Upper lobe of right lung (tissue), 1 donor: ENCODE results near the gene MLLT1. TPM values are rescaled to one million over a fixed set of nuclear protein-coding genes. Genes with fewer than 3 reads are reported as not detected.

Experiments
- ATAC-seq: fragments of 200-7000 bp; cut with Tn5 transposase; one replicate; pipeline ENCODE4 v1.9.1; 2020; ENCODE audit warnings: mild to moderate bottlenecking, moderate library complexity
- DNase-seq: peaks from one replicate; pipeline ENCODE4 v3.0.0-alpha.2; 2020
- H3K27ac ChIP-seq: fragments of 200-600 bp; one replicate; pipeline ENCODE4 v1.8.0; 2022
- H3K27me3 ChIP-seq: fragments of 200-600 bp; one replicate; pipeline ENCODE4 v1.8.0; 2022; ENCODE audit warnings: mild to moderate bottlenecking
- H3K36me3 ChIP-seq: fragments of 200-600 bp; one replicate; pipeline ENCODE4 v1.8.0; 2022
- H3K4me1 ChIP-seq: fragments of 200-600 bp; one replicate; pipeline ENCODE4 v1.8.0; 2022
- H3K4me3 ChIP-seq: fragments of 200-600 bp; one replicate; pipeline ENCODE4 v1.8.0; 2022; ENCODE audit warnings: mild to moderate bottlenecking
- H3K9me3 ChIP-seq: fragments of 200-600 bp; one replicate; pipeline ENCODE4 v1.8.0; 2022
- CTCF ChIP-seq: fragments of 200-600 bp; IDR thresholded peaks from one replicate; pipeline ENCODE4 v1.8.0; 2022; ENCODE audit warnings: antibody characterized with exemption
- intact Hi-C: fragments of 100-400 bp; cut with DNase I; formaldehyde crosslinking; loops from one replicate; pipeline ENCODE4 v1.11.0; 2022
- total RNA-seq: library from RNA; stranded (reverse); fragmentation: NEBNext Ultra II Directional; extraction: Animal tissue kit (Norgen Biotek cat#: 25700); gene quantifications from one replicate; pipeline ENCODE4 v1.2.1, GENCODE V29; 2021
- donor health status: DM: no; HTN: yes; CAD: no; lungs with severe emphysema.

The MLLT1 gene
- total RNA-seq, 1 donor from 2014 or later, result 73.4 TPM

- Histone ChIP-seq H3K27me3 (no peaks in the 10 kb centered on the region), H3K9me3 (no peaks in the 10 kb centered on the region), H3K36me3 (peaks cover 31% of the 10 kb centered on the region), H3K27ac (peak overlapping the region; percentile 87), H3K4me1 (peaks cover 83% of the 10 kb centered on the region), H3K4me3 (peak overlapping the region; percentile 31)
- intact Hi-C loops, result loop anchor here (10.0 kb wide), 1 partner anchor 46 kb away; no protein-coding TSS in a partner anchor
- DNase-seq (no peak), ATAC-seq (no peak)
- peak; percentile 5 for TF ChIP-seq CTCF
Observed at GRCh38 chr19:6271251-6271650, 8.5 kb downstream of the MLLT1 start.

- peaks cover 79% of the 10 kb centered on the region for H3K4me1 ChIP-seq
- no peaks in the 10 kb centered on the region for H3K9me3 ChIP-seq
- peak overlapping the region; percentile 87 for H3K27ac ChIP-seq
- ATAC-seq (no peak), DNase-seq (no peak)
- H3K4me3 ChIP-seq, result peak overlapping the region; percentile 31
- peaks cover 31% of the 10 kb centered on the region for H3K36me3 ChIP-seq
- TF ChIP-seq CTCF, result no peak
- intact Hi-C loops, result loop anchor here (10.0 kb wide), 1 partner anchor 46 kb away; no protein-coding TSS in a partner anchor
- H3K27me3 ChIP-seq, result no peaks in the 10 kb centered on the region
Observed at GRCh38 chr19:6270822-6271221, 9.0 kb downstream of the MLLT1 start.

- H3K9me3 ChIP-seq, result no peaks in the 10 kb centered on the region
- intact Hi-C loops, result loop anchor here (10.0 kb wide), 1 partner anchor 45 kb away; no protein-coding TSS in a partner anchor
- no peaks in the 10 kb centered on the region for H3K27me3 ChIP-seq
- H3K4me1 ChIP-seq, result peaks cover 79% of the 10 kb centered on the region
- H3K36me3 ChIP-seq, result peaks cover 31% of the 10 kb centered on the region
- no peak for ATAC-seq
- no peak overlapping the region for H3K27ac ChIP-seq
- DNase-seq, result no peak
- H3K4me3 ChIP-seq, result no peak overlapping the region
- TF ChIP-seq CTCF, result no peak
Observed at GRCh38 chr19:6270076-6270745, 9.6 kb downstream of the MLLT1 start.

- Histone ChIP-seq H3K4me1 (peaks cover 73% of the 10 kb centered on the region), H3K4me3 (no peak overlapping the region), H3K36me3 (peaks cover 31% of the 10 kb centered on the region), H3K9me3 (no peaks in the 10 kb centered on the region), H3K27ac (peak overlapping the region; percentile 58), H3K27me3 (no peaks in the 10 kb centered on the region)
- no peak for TF ChIP-seq CTCF
- no peak for ATAC-seq
- intact Hi-C loops, result no loop called here
- DNase-seq, result no peak
Observed at GRCh38 chr19:6269101-6269886, 10.5 kb downstream of the MLLT1 start.

DNA sequence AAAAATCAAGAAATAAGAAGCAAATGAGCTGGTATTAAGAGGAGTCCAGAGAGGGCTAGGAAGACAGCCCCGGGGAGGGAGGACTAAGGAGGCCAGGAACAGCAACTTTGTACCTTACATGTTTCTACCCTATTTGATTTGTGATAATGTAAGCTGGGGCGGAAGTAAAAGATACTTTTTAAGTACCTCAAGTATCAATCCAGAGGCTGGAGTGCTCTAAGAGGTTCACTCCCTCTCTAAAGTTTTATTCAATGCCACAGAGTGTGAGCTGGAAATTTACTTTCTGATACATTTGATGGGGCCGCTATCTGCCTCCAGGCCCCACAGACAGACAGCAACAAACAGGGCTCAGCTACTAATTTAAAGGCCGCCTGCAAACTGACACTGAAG lies 11.4 kb downstream of the MLLT1 start:
- TF ChIP-seq CTCF, result no peak
- peaks cover 37% of the 10 kb centered on the region for H3K36me3 ChIP-seq
- H3K9me3 ChIP-seq, result no peaks in the 10 kb centered on the region
- ATAC-seq (peak; percentile 37), DNase-seq (no peak)
- H3K27ac ChIP-seq, result peak overlapping the region; percentile 58
- peaks cover 73% of the 10 kb centered on the region for H3K4me1 ChIP-seq
- intact Hi-C loops, result no loop called here
- no peaks in the 10 kb centered on the region for H3K27me3 ChIP-seq
- no peak overlapping the region for H3K4me3 ChIP-seq
